Osteocyte (in vitro differentiated cells): ENCODE results near the gene HEPACAM. TPM values are rescaled to one million over a fixed set of nuclear protein-coding genes. Genes with fewer than 3 reads are reported as not detected.

ENCODE experiments used
- DNase-seq: peaks from one replicate; pipeline ENCODE4 v3.0.0; 2021; ENCODE audit warnings: mixed read lengths; ENCODE audit not compliant: unreplicated experiment; ENCODE audit errors: extremely low spot score
- H3K27ac Mint-ChIP-seq: one replicate; pipeline ENCODE4 v1.8.0; 2021; ENCODE audit warnings: mild to moderate bottlenecking, mixed read lengths; ENCODE audit not compliant: unreplicated experiment
- H3K27me3 Mint-ChIP-seq: one replicate; pipeline ENCODE4 v1.8.0; 2021; ENCODE audit warnings: mixed read lengths; ENCODE audit not compliant: unreplicated experiment
- H3K36me3 Mint-ChIP-seq: one replicate; pipeline ENCODE4 v1.8.0; 2021; ENCODE audit warnings: mixed read lengths; ENCODE audit not compliant: unreplicated experiment
- H3K4me1 Mint-ChIP-seq: one replicate; pipeline ENCODE4 v1.8.0; 2021; ENCODE audit warnings: mixed read lengths; ENCODE audit not compliant: unreplicated experiment
- H3K4me3 Mint-ChIP-seq: one replicate; pipeline ENCODE4 v1.8.0; 2021; ENCODE audit warnings: mild to moderate bottlenecking, moderate library complexity, mixed read lengths; ENCODE audit not compliant: unreplicated experiment
- H3K9me3 Mint-ChIP-seq: one replicate; pipeline ENCODE4 v1.8.0; 2021; ENCODE audit warnings: mixed read lengths; ENCODE audit not compliant: unreplicated experiment
- CTCF ChIP-seq: fragments of 200-600 bp; sonication (generic); IDR thresholded peaks from 2 replicates; pipeline ENCODE4 v1.5.0; 2021; ENCODE audit warnings: antibody characterized with exemption, mild to moderate bottlenecking, moderate library complexity
- long read RNA-seq: library from polyadenylated mRNA; unstranded; transcript quantifications from one replicate; pipeline ENCODE4 v2.0.0, GENCODE V29; 2021
- total RNA-seq: library from RNA; stranded (reverse); gene quantifications from 2 replicates; pipeline ENCODE4 v1.2.1, GENCODE V29; 2021

Gene HEPACAM, protein sequence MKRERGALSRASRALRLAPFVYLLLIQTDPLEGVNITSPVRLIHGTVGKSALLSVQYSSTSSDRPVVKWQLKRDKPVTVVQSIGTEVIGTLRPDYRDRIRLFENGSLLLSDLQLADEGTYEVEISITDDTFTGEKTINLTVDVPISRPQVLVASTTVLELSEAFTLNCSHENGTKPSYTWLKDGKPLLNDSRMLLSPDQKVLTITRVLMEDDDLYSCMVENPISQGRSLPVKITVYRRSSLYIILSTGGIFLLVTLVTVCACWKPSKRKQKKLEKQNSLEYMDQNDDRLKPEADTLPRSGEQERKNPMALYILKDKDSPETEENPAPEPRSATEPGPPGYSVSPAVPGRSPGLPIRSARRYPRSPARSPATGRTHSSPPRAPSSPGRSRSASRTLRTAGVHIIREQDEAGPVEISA
- not detected in 2 replicates for total RNA-seq
- long read RNA-seq, result 0 reads

GRCh38 chr11:124935548-124936514, at the start of gene HEPACAM:
TSS of gene HEPACAM (minus strand) at chr11:124936047. CDS start at chr11:124936006, 41 bp downstream.
- peaks cover 17% of the 10 kb centered on the region for H3K27me3 Mint-ChIP-seq
- H3K36me3 Mint-ChIP-seq, result no peaks in the 10 kb centered on the region
- no peak within 1 kb of the TSS for H3K4me3 Mint-ChIP-seq
- no peak within 1 kb of the TSS for H3K27ac Mint-ChIP-seq
- H3K4me1 Mint-ChIP-seq, result no peaks in the 10 kb centered on the region
- no peaks in the 10 kb centered on the region for H3K9me3 Mint-ChIP-seq
- DNase-seq, result no peak
- no peak for TF ChIP-seq CTCF

DNA sequence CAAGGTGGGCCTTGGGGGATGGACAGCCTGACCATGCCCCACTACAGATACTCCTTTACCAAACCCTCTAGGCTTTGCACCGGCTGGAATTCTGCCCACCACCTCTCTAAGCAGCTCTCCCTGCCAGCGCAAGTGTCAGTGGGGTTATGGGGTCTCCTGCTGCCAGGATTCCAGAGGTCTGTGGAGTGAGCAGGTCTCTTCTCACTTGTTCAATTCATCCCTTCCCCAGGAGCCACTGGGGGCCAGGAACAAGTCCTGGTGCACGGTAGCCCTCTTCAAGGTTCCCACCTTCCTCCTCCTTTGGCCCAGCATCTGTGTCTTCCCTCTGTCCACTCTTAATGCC, 48.6 kb upstream of the HEPACAM start:
- no peaks in the 10 kb centered on the region for H3K27me3 Mint-ChIP-seq
- no peak for TF ChIP-seq CTCF

GRCh38 chr11:124983674-124984511, 48.0 kb upstream of the HEPACAM start:
- no peaks in the 10 kb centered on the region for H3K4me1 Mint-ChIP-seq
- H3K36me3 Mint-ChIP-seq, result peaks cover 25% of the 10 kb centered on the region
- TF ChIP-seq CTCF, result no peak
- no peaks in the 10 kb centered on the region for H3K27me3 Mint-ChIP-seq
- H3K9me3 Mint-ChIP-seq, result peaks cover 32% of the 10 kb centered on the region
- no peak overlapping the region for H3K4me3 Mint-ChIP-seq
- no peak overlapping the region for H3K27ac Mint-ChIP-seq
- no peak for DNase-seq

More for the DNA sequence above, 48.6 kb upstream of the HEPACAM start:
- Mint-ChIP-seq H3K27ac (no peak overlapping the region), H3K36me3 (peaks cover 24% of the 10 kb centered on the region), H3K9me3 (peaks cover 31% of the 10 kb centered on the region), H3K4me1 (no peaks in the 10 kb centered on the region), H3K4me3 (no peak overlapping the region)
- no peak for DNase-seq

GRCh38 chr11:124982043-124982442, 46.2 kb upstream of the HEPACAM start:
- H3K36me3 Mint-ChIP-seq, result peaks cover 23% of the 10 kb centered on the region
- peaks cover 32% of the 10 kb centered on the region for H3K9me3 Mint-ChIP-seq
- no peaks in the 10 kb centered on the region for H3K27me3 Mint-ChIP-seq
- no peak for TF ChIP-seq CTCF
- H3K4me1 Mint-ChIP-seq, result no peaks in the 10 kb centered on the region
- H3K27ac Mint-ChIP-seq, result no peak overlapping the region
- H3K4me3 Mint-ChIP-seq, result no peak overlapping the region
- DNase-seq, result no peak
